Activated T-cell treated with anti-CD3 and anti-CD28 coated beads, Interleukin-2, amount 50 U/mL, for 4 hours (primary cell): ENCODE measurements around the gene TSPAN10. TPM values are rescaled to one million over a fixed set of nuclear protein-coding genes. Genes with fewer than 3 reads are reported as not detected.

ENCODE experiments used
- ATAC-seq, 2 donors: fragments of 200-7000 bp; cut with Tn5 transposase; one replicate each; pipeline ENCODE4 v1.10.0; 2021
- DNase-seq: peaks from one replicate; pipeline ENCODE4 v3.0.0-alpha.2; 2020
- H3K27me3 Mint-ChIP-seq: one replicate; pipeline ENCODE4 v1.8.0; 2021; ENCODE audit warnings: low read depth, mixed read lengths
- H3K36me3 Mint-ChIP-seq: one replicate; pipeline ENCODE4 v1.8.0; 2022; ENCODE audit warnings: mixed read lengths; ENCODE audit not compliant: insufficient read depth
- H3K4me1 Mint-ChIP-seq: one replicate; pipeline ENCODE4 v1.8.0; 2021; ENCODE audit warnings: low read depth, mixed read lengths
- H3K4me3 Mint-ChIP-seq: one replicate; pipeline ENCODE4 v1.8.0; 2021; ENCODE audit warnings: mild to moderate bottlenecking, moderate library complexity, mixed read lengths
- H3K9me3 Mint-ChIP-seq: one replicate; pipeline ENCODE4 v1.8.0; 2021; ENCODE audit warnings: mixed read lengths
- total RNA-seq, 3 donors: library from RNA; stranded (reverse); gene quantifications; one replicate each; pipeline ENCODE4 v1.2.1, GENCODE V29; 2021

TSPAN10 gene
- under 1 TPM in 2 of 3 donors, not detected in 1; 0.11 to 0.18 TPM for total RNA-seq

- H3K27me3 Mint-ChIP-seq, result no peaks in the 10 kb centered on the region
- no peaks in the 10 kb centered on the region for H3K9me3 Mint-ChIP-seq
- ATAC-seq (peak; percentile 94 to 95), DNase-seq (peak; percentile 85)
- H3K36me3 Mint-ChIP-seq, result no peaks in the 10 kb centered on the region
- peak within 1 kb of the TSS; percentile 96 for H3K4me3 Mint-ChIP-seq
- H3K4me1 Mint-ChIP-seq, result peaks cover 22% of the 10 kb centered on the region
Observed at GRCh38 chr17:81636505-81637288, at the start of gene TSPAN10, which contains the start of gene NPLOC4. Gene TSPAN10, plus strand, starts transcription at chr17:81637196. Its CDS starts 5,217 bp downstream, at chr17:81642413. Gene NPLOC4, minus strand, starts transcription at chr17:81637112. Its CDS starts 182 bp downstream, at chr17:81636930.

GRCh38 chr17:81589612-81590011, 47.4 kb upstream of the TSPAN10 start:
- Mint-ChIP-seq H3K27me3 (no peaks in the 10 kb centered on the region), H3K9me3 (no peaks in the 10 kb centered on the region), H3K4me3 (no peak overlapping the region), H3K4me1 (no peaks in the 10 kb centered on the region), H3K36me3 (peaks cover 34% of the 10 kb centered on the region)
- DNase-seq (no peak), ATAC-seq (no peak)

GRCh38 chr17:81590121-81590520, 46.9 kb upstream of the TSPAN10 start:
- ATAC-seq, result no peak
- Mint-ChIP-seq H3K36me3 (peaks cover 36% of the 10 kb centered on the region), H3K4me3 (no peak overlapping the region), H3K27me3 (no peaks in the 10 kb centered on the region), H3K9me3 (no peaks in the 10 kb centered on the region), H3K4me1 (no peaks in the 10 kb centered on the region)
- no peak for DNase-seq

GRCh38 chr17:81591971-81592370, 45.0 kb upstream of the TSPAN10 start:
- Mint-ChIP-seq H3K36me3 (peaks cover 31% of the 10 kb centered on the region), H3K4me3 (no peak overlapping the region), H3K27me3 (no peaks in the 10 kb centered on the region), H3K9me3 (no peaks in the 10 kb centered on the region), H3K4me1 (no peaks in the 10 kb centered on the region)
- no peak for ATAC-seq
- no peak for DNase-seq

GRCh38 chr17:81593105-81593871, 43.7 kb upstream of the TSPAN10 start:
- no peaks in the 10 kb centered on the region for H3K9me3 Mint-ChIP-seq
- peaks cover 30% of the 10 kb centered on the region for H3K36me3 Mint-ChIP-seq
- no peak for DNase-seq
- H3K27me3 Mint-ChIP-seq, result no peaks in the 10 kb centered on the region
- H3K4me3 Mint-ChIP-seq, result no peak overlapping the region
- H3K4me1 Mint-ChIP-seq, result peaks cover 3% of the 10 kb centered on the region
- ATAC-seq, result no peak

GRCh38 chr17:81599719-81600486, 37.1 kb upstream of the TSPAN10 start:
- H3K27me3 Mint-ChIP-seq, result no peaks in the 10 kb centered on the region
- no peak overlapping the region for H3K4me3 Mint-ChIP-seq
- H3K36me3 Mint-ChIP-seq, result peaks cover 36% of the 10 kb centered on the region
- peaks cover 9% of the 10 kb centered on the region for H3K4me1 Mint-ChIP-seq
- no peak for ATAC-seq
- no peaks in the 10 kb centered on the region for H3K9me3 Mint-ChIP-seq
- DNase-seq, result no peak

- no peaks in the 10 kb centered on the region for H3K9me3 Mint-ChIP-seq
- peaks cover 9% of the 10 kb centered on the region for H3K4me1 Mint-ChIP-seq
- peak; percentile 91 to 94 for ATAC-seq
- peak; percentile 20 for DNase-seq
- H3K27me3 Mint-ChIP-seq, result no peaks in the 10 kb centered on the region
- H3K36me3 Mint-ChIP-seq, result peaks cover 44% of the 10 kb centered on the region
- H3K4me3 Mint-ChIP-seq, result no peak overlapping the region
Observed at GRCh38 chr17:81601525-81602120, 35.4 kb upstream of the TSPAN10 start.

- H3K4me1 Mint-ChIP-seq, result peaks cover 2% of the 10 kb centered on the region
- no peak for DNase-seq
- H3K4me3 Mint-ChIP-seq, result no peak overlapping the region
- no peaks in the 10 kb centered on the region for H3K9me3 Mint-ChIP-seq
- H3K36me3 Mint-ChIP-seq, result peaks cover 46% of the 10 kb centered on the region
- no peak for ATAC-seq
- no peaks in the 10 kb centered on the region for H3K27me3 Mint-ChIP-seq
Observed at GRCh38 chr17:81603846-81604610, 33.0 kb upstream of the TSPAN10 start.

- Mint-ChIP-seq H3K4me3 (no peak overlapping the region), H3K27me3 (no peaks in the 10 kb centered on the region), H3K36me3 (peaks cover 31% of the 10 kb centered on the region), H3K4me1 (peaks cover 3% of the 10 kb centered on the region), H3K9me3 (no peaks in the 10 kb centered on the region)
- no peak for ATAC-seq
- DNase-seq, result no peak
Observed at GRCh38 chr17:81607431-81607830, 29.6 kb upstream of the TSPAN10 start.

- H3K36me3 Mint-ChIP-seq, result peaks cover 34% of the 10 kb centered on the region
- no peaks in the 10 kb centered on the region for H3K27me3 Mint-ChIP-seq
- no peaks in the 10 kb centered on the region for H3K9me3 Mint-ChIP-seq
- H3K4me1 Mint-ChIP-seq, result peaks cover 3% of the 10 kb centered on the region
- no peak overlapping the region for H3K4me3 Mint-ChIP-seq
- no peak for DNase-seq
- ATAC-seq, result peak in 1 of 2 donors; percentile 25
Observed at GRCh38 chr17:81608082-81608481, 28.9 kb upstream of the TSPAN10 start.

GRCh38 chr17:81608605-81609004, 28.4 kb upstream of the TSPAN10 start:
- Mint-ChIP-seq H3K9me3 (no peaks in the 10 kb centered on the region), H3K27me3 (no peaks in the 10 kb centered on the region), H3K4me3 (no peak overlapping the region), H3K4me1 (peaks cover 4% of the 10 kb centered on the region), H3K36me3 (peaks cover 37% of the 10 kb centered on the region)
- DNase-seq, result no peak
- no peak for ATAC-seq

GRCh38 chr17:81609541-81610311, 27.3 kb upstream of the TSPAN10 start:
- peaks cover 36% of the 10 kb centered on the region for H3K36me3 Mint-ChIP-seq
- DNase-seq (no peak), ATAC-seq (no peak)
- H3K4me3 Mint-ChIP-seq, result no peak overlapping the region
- no peaks in the 10 kb centered on the region for H3K27me3 Mint-ChIP-seq
- peaks cover 14% of the 10 kb centered on the region for H3K4me1 Mint-ChIP-seq
- H3K9me3 Mint-ChIP-seq, result no peaks in the 10 kb centered on the region
